Gastroesophageal sphincter (tissue), 3 donors: ENCODE results near the gene MTA2.

Source experiments
- CTCF ChIP-seq, 4 experiments: fragments of 200-600 bp in 2 of 4; fragments of 450-650 bp in 2 of 4; sonication (generic) in 1 of 4; IDR thresholded peaks; one replicate each; pipeline ENCODE4 v1.5.1; 2017 to 2019; ENCODE audit warnings: antibody characterized with exemption in 4 of 4, mild to moderate bottlenecking in 2 of 4, moderate library complexity in 2 of 4
- EP300 ChIP-seq: sonication (generic); formaldehyde crosslinking; IDR thresholded peaks from one replicate; pipeline ENCODE4 v1.6.1; 2017; ENCODE audit warnings: antibody characterized with exemption, mild to moderate bottlenecking
- POLR2AphosphoS5 ChIP-seq: sonication (generic); formaldehyde crosslinking; IDR thresholded peaks from one replicate; pipeline ENCODE4 v1.6.1; 2017; ENCODE audit warnings: antibody characterized with exemption

GRCh38 chr11:62558669-62559068 lies 43.0 kb downstream of the MTA2 start:
- TF ChIP-seq CTCF (IDR thresholded peaks at IDR 0.05): no peak
- TF ChIP-seq POLR2AphosphoS5: no peak
- TF ChIP-seq EP300: no peak
